B cell (primary cell): ENCODE data around the gene HIVEP1. TPM values are rescaled to one million over a fixed set of nuclear protein-coding genes. Genes with fewer than 3 reads are reported as not detected.
A peak's percentile ranks its signal among the peaks of the same experiment; 100 is the strongest.

Experiments used
- ATAC-seq: fragments of 200-7000 bp; cut with Tn5 transposase; one replicate; pipeline ENCODE4 v1.10.0; 2021; ENCODE audit warnings: low read depth, mild to moderate bottlenecking, moderate number of reproducible peaks, moderate library complexity
- CTCF ChIA-PET: fragments of 350-600 bp; sonication (Branson Sonifier 250); formaldehyde crosslinking; loops from one replicate; lab custom pipeline; 2021; ENCODE audit warnings: antibody characterized with exemption, inconsistent platforms; lab: Charles Lee
- POLR2A ChIA-PET: fragments of 350-600 bp; sonication (Branson Sonifier 250); formaldehyde crosslinking; loops from one replicate; lab custom pipeline; 2021; ENCODE audit warnings: antibody characterized with exemption; lab: Charles Lee
- DNase-seq: peaks from one replicate; pipeline ENCODE4 v3.0.0; 2013
- H2AFZ ChIP-seq: 2 replicates; pipeline ENCODE4 v1.6.1; 2012; ENCODE audit warnings: mild to moderate bottlenecking, low read depth, low read length; ENCODE audit not compliant: insufficient read depth, poor library complexity, severe bottlenecking
- H3K27ac ChIP-seq, 2 donors: 1 replicate in 1 of 2; 2 replicates in 1 of 2; pipeline ENCODE4 v1.5.1; 2012 to 2013; ENCODE audit warnings: low read length in 2 of 2, mild to moderate bottlenecking in 2 of 2, moderate library complexity in 1 of 2
- H3K27me3 ChIP-seq, 4 experiments: fragments of 200-600 bp in 1 of 4; sonication (generic) in 1 of 4; replicated peaks in 1 of 4; 1 replicate in 2 of 4; 2 replicates in 2 of 4; pipeline versions ENCODE4 v1.6.1 to v1.7.0; 2013 to 2016; ENCODE audit warnings: low read length in 3 of 4, mild to moderate bottlenecking in 2 of 4, mixed read lengths in 1 of 4, moderate library complexity in 1 of 4; ENCODE audit not compliant: insufficient read depth in 4 of 4, control insufficient read depth in 3 of 4; ENCODE audit errors: control extremely low read depth in 1 of 4
- H3K36me3 ChIP-seq, 2 experiments: replicated peaks in 1 of 2; 1 replicate in 1 of 2; 2 replicates in 1 of 2; pipeline versions ENCODE4 v1.6.1 to v1.7.1; 2013; ENCODE audit warnings: low read length in 1 of 2; ENCODE audit not compliant: insufficient read depth in 2 of 2, control insufficient read depth in 1 of 2; ENCODE audit errors: control extremely low read depth in 1 of 2, extremely low read depth in 1 of 2
- H3K4me1 ChIP-seq, 2 donors: fragments of 200-600 bp in 1 of 2; sonication (generic) in 1 of 2; 1 replicate in 1 of 2; 2 replicates in 1 of 2; pipeline versions ENCODE4 v1.5.1 to v1.6.1; 2013 to 2017; ENCODE audit warnings: low read length in 2 of 2; ENCODE audit not compliant: control insufficient read depth in 2 of 2, insufficient read depth in 2 of 2
- H3K4me2 ChIP-seq: replicated peaks from 2 replicates; pipeline ENCODE3; 2012; ENCODE audit warnings: mild to moderate bottlenecking, low read depth, low read length; ENCODE audit not compliant: poor library complexity, severe bottlenecking
- H3K4me3 ChIP-seq, 5 experiments: fragments of 200-600 bp in 1 of 5; sonication (generic) in 1 of 5; 1 replicate in 3 of 5; 2 replicates in 2 of 5; pipeline versions ENCODE4 v1.5.1 to v1.7.0; 2011 to 2016; ENCODE audit warnings: low read length in 4 of 5, mild to moderate bottlenecking in 4 of 5, low read depth in 2 of 5, control low read depth in 1 of 5, moderate library complexity in 1 of 5; ENCODE audit not compliant: insufficient read depth in 1 of 5; ENCODE audit errors: control extremely low read depth in 1 of 5, extremely low read depth in 1 of 5
- H3K79me2 ChIP-seq: fragments of 200-600 bp; sonication (generic); one replicate; pipeline ENCODE4 v1.6.0; 2016; ENCODE audit warnings: low read length; ENCODE audit not compliant: control insufficient read depth, insufficient read depth
- H3K9ac ChIP-seq: fragments of 200-600 bp; sonication (generic); 2 replicates; pipeline ENCODE4 v1.6.1; 2017; ENCODE audit warnings: mild to moderate bottlenecking, low read length, moderate library complexity
- H3K9me3 ChIP-seq, 3 donors: one replicate each; pipeline versions ENCODE4 v1.6.1 to v1.7.1; 2013; ENCODE audit warnings: low read length in 2 of 3; ENCODE audit not compliant: control insufficient read depth in 2 of 3, insufficient read depth in 1 of 3; ENCODE audit errors: control extremely low read depth in 1 of 3
- H4K20me1 ChIP-seq: 2 replicates; pipeline ENCODE4 v1.6.0; 2012; ENCODE audit warnings: mild to moderate bottlenecking, low read length; ENCODE audit not compliant: insufficient read depth, control insufficient read depth, poor library complexity, severe bottlenecking
- H3K27ac Mint-ChIP-seq: one replicate; pipeline ENCODE4 v1.8.0; 2021; ENCODE audit warnings: mixed read lengths
- H3K27me3 Mint-ChIP-seq: one replicate; pipeline ENCODE4 v1.8.0; 2021; ENCODE audit warnings: mixed read lengths
- H3K4me1 Mint-ChIP-seq: one replicate; pipeline ENCODE4 v1.8.0; 2021; ENCODE audit warnings: mixed read lengths
- H3K4me3 Mint-ChIP-seq: one replicate; pipeline ENCODE4 v1.8.0; 2021; ENCODE audit warnings: mixed read lengths
- H3K9me3 Mint-ChIP-seq: one replicate; pipeline ENCODE4 v1.8.0; 2022; ENCODE audit warnings: mixed read lengths; ENCODE audit not compliant: insufficient read depth
- CTCF ChIP-seq: fragments of 200-600 bp; IDR thresholded peaks from one replicate; pipeline ENCODE4 v1.8.0; 2022; ENCODE audit warnings: antibody characterized with exemption, mild to moderate bottlenecking
- EZH2 ChIP-seq: IDR thresholded peaks from 2 replicates; pipeline ENCODE4 v1.6.1; 2012; ENCODE audit warnings: borderline replicate concordance, low read depth, mild to moderate bottlenecking, moderate library complexity, low read length; ENCODE audit not compliant: insufficient read depth, poor library complexity, severe bottlenecking
- WGBS: methylation state at CpG from one replicate; pipeline ENCODE4 v1.1.5; 2013; ENCODE audit warnings: missing lambda C conversion rate; ENCODE audit not compliant: insufficient coverage; 5-methylcytosine and 5-hydroxymethylcytosine counted together
- intact Hi-C: fragments of 100-400 bp; cut with micrococcal nuclease; formaldehyde crosslinking; loops from one replicate; pipeline ENCODE4 v1.10.0; 2022
- polyA plus RNA-seq: library from polyadenylated mRNA; depleted of rRNA; stranded (reverse); fragments of >200 nt; gene quantifications from 2 replicates; pipeline ENCODE4 v1.2.3, GENCODE V29; 2012
- total RNA-seq, 2 donors: library from RNA; stranded (reverse); fragments of 120-200 nt in 1 of 2; gene quantifications; 1 replicate in 1 of 2; 2 replicates in 1 of 2; pipeline versions ENCODE4 v1.2.3 to v1.2.4, GENCODE V29; 2013 to 2022

The HIVEP1 gene
- total and polyA plus RNA-seq, 2 donors (not counting 1 experiment from before 2014, with no cell fraction given): 11.3 to 96.5 TPM

- Mint-ChIP-seq H3K4me1 (peaks cover 30% of the 10 kb centered on the region), H3K27ac (peak overlapping the region; percentile 99), H3K9me3 (no peaks in the 10 kb centered on the region), H3K4me3 (peak overlapping the region; percentile 98), H3K27me3 (no peaks in the 10 kb centered on the region)
- Histone ChIP-seq H3K79me2 (peaks cover 19% of the 10 kb centered on the region), H3K4me2 (peak overlapping the region; percentile 97), H3K4me3 (peak overlapping the region; percentile 78 to 100 (median 89)), H3K27ac (peak overlapping the region; percentile 97 to 99), H3K36me3 (no peaks in the 10 kb centered on the region), H3K9me3 (no peaks in the 10 kb centered on the region), H3K9ac (peak overlapping the region; percentile 96), H3K4me1 (peaks cover 23% of the 10 kb centered on the region in 2 donors), H4K20me1 (no peaks in the 10 kb centered on the region), H3K27me3 (no peaks in the 10 kb centered on the region), H2AFZ (peak overlapping the region; percentile 98)
- ATAC-seq: peak; percentile 18
- POLR2A ChIA-PET: no interaction called here
- CTCF ChIA-PET: interaction anchor here (1.4 kb wide), 2 partner anchors 16 to 281 kb away, joined by 3 read pairs; partner anchors contain the start of gene EDN1
- peak; percentile 89 for DNase-seq
- intact Hi-C loops: loop anchor here (1.0 to 5.0 kb wide), 4 partner anchors 33 to 132 kb away; no protein-coding TSS in a partner anchor
- TF ChIP-seq EZH2: no peak
- TF ChIP-seq CTCF: no peak
- WGBS: under 1% methylated on average over 56 of the region's 60 CpGs
Observed at GRCh38 chr6:12008366-12009179, 3.5 kb upstream of the HIVEP1 start.
